Endothelial cell of umbilical vein (primary cell): Measurements from ENCODE around the gene SYNPO2.
"Not testable (repeated sequence)": the region's sequence is repeated elsewhere in the genome, so short reads cannot be mapped to it uniquely, and the experiment has no call there.

ENCODE experiments used
- EZH2 ChIP-seq: IDR thresholded peaks from 2 replicates; pipeline ENCODE4 v1.6.1; 2012; ENCODE audit warnings: borderline replicate concordance, low read depth, mild to moderate bottlenecking, moderate library complexity, low read length, inconsistent platforms; ENCODE audit not compliant: severe bottlenecking
- FOS ChIP-seq: IDR thresholded peaks from 2 replicates; pipeline ENCODE4 v1.6.1; 2011; ENCODE audit warnings: mild to moderate bottlenecking, low read length, moderate library complexity, borderline replicate concordance; ENCODE audit not compliant: insufficient read depth
- GATA2 ChIP-seq: IDR thresholded peaks from 2 replicates; pipeline ENCODE4 v1.7.0; 2011; ENCODE audit warnings: low read depth, mild to moderate bottlenecking, moderate library complexity, mixed read lengths, low read length; ENCODE audit not compliant: insufficient read length, insufficient read depth
- JUN ChIP-seq: IDR thresholded peaks from 2 replicates; pipeline ENCODE4 v1.6.1; 2011; ENCODE audit warnings: borderline replicate concordance, low read depth; ENCODE audit not compliant: insufficient read length, insufficient read depth
- MYC ChIP-seq: IDR thresholded peaks from one replicate; pipeline ENCODE4 v1.6.1; 2011; ENCODE audit warnings: mild to moderate bottlenecking, low read depth, low read length
- POLR2A ChIP-seq: IDR thresholded peaks from 2 replicates; pipeline ENCODE4 v1.6.1; 2012; ENCODE audit warnings: low read depth, mild to moderate bottlenecking, control low read depth, low read length
- POLR2AphosphoS5 ChIP-seq: IDR thresholded peaks from 2 replicates; pipeline ENCODE4 v1.6.1; 2012; ENCODE audit warnings: low read depth, mild to moderate bottlenecking, control low read depth, low read length, moderate library complexity; ENCODE audit not compliant: insufficient read depth
- TF ChIP-seq, protein P1 (sequence below), 2 donors: IDR thresholded peaks; 1 replicate in 1 of 2; 2 replicates in 1 of 2; pipeline ENCODE4 v1.5.1; 2011; ENCODE audit warnings: low read length in 2 of 2, mild to moderate bottlenecking in 2 of 2, moderate library complexity in 2 of 2, control low read depth in 1 of 2, inconsistent platforms in 1 of 2, low read depth in 1 of 2; ENCODE audit not compliant: insufficient read depth in 1 of 2; ENCODE audit errors: extremely low read depth in 1 of 2
- TF ChIP-seq, protein P2 (sequence below): IDR thresholded peaks from 2 replicates; pipeline ENCODE4 v1.6.1; 2011; ENCODE audit not compliant: insufficient read depth, insufficient read length

DNA sequence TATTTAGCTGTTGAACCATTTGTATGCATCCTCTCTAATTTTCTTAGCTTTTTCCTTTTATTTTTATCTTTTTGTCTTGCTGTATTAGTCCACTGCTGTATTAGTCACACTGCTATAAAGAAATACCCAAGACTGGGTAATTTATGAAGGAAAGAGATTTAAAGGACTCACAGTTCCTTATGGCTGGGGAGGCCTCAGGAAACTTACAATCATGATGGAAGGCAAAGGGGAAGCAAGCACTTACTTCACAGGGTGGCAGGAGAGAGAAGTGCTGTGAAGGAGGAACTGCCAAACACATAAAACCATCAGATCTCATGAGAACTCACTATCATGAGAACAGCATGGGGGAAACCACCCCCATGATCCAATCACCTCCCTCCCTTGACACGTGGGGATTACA lies 114.3 kb downstream of the SYNPO2 start:
- TF ChIP-seq, protein P1, sequence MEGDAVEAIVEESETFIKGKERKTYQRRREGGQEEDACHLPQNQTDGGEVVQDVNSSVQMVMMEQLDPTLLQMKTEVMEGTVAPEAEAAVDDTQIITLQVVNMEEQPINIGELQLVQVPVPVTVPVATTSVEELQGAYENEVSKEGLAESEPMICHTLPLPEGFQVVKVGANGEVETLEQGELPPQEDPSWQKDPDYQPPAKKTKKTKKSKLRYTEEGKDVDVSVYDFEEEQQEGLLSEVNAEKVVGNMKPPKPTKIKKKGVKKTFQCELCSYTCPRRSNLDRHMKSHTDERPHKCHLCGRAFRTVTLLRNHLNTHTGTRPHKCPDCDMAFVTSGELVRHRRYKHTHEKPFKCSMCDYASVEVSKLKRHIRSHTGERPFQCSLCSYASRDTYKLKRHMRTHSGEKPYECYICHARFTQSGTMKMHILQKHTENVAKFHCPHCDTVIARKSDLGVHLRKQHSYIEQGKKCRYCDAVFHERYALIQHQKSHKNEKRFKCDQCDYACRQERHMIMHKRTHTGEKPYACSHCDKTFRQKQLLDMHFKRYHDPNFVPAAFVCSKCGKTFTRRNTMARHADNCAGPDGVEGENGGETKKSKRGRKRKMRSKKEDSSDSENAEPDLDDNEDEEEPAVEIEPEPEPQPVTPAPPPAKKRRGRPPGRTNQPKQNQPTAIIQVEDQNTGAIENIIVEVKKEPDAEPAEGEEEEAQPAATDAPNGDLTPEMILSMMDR (IDR thresholded peaks at IDR 0.05; ENCODE audit: extremely low read depth in 1 of 2, insufficient read depth in 1 of 2, low read depth in 1 of 2, low read length in 2 of 2): not testable (repeated sequence)
- TF ChIP-seq EZH2, POLR2A, POLR2AphosphoS5, GATA2, MYC, JUN, FOS: not testable (repeated sequence)
- TF ChIP-seq, protein P2, sequence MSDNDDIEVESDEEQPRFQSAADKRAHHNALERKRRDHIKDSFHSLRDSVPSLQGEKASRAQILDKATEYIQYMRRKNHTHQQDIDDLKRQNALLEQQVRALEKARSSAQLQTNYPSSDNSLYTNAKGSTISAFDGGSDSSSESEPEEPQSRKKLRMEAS: not testable (repeated sequence)
